Ramos (cell line): ENCODE measurements around the gene CEP57L1.

Experiments
- in situ Hi-C: fragments of 300-500 bp; cut with MboI; formaldehyde crosslinking; loops from one replicate; pipeline ENCODE4 v1.14.3; 2022; ENCODE audit warnings: low sequenced_read_pairs; ENCODE audit not compliant: unreplicated experiment

The CEP57L1 gene

DNA sequence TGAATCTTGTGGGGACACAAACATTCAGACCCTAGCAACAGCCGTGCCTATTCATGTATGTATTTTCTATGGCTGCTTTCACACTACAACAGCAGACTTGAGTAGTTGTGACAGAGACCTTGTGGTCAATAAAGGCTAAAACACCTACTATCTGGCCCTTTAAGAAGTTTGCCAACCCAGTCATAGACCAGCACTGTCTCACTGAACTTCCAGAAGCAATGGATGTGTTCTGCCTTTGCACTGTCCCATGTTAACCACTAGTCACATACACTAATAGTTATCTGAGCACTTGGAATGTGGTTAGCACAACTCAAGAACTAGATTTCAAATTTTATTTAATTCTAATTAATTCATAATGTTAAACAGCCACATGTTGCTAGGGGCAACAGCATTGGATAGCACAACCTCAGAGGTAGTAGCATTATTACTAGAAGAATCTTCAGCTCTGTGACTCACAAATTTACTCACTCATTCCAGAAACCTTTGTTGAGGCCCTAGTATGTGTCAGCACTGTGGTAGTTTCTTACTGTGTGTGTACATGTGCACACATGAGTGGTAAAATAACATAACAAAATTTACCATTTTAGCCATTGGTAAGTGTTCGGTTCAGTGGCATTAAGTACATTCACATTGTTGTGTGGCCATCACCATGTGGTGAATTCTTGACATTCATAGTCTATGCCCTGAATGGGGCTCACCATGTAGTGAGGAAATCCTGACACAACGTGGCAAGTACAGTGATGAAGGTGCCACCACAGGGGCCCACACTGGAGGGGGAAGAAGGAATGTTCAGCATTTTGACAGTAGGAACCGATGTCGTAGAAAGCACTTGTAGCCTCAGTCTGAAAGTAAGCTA lies 107.3 kb downstream of the CEP57L1 start:
- in situ Hi-C loops: no loop called here

DNA sequence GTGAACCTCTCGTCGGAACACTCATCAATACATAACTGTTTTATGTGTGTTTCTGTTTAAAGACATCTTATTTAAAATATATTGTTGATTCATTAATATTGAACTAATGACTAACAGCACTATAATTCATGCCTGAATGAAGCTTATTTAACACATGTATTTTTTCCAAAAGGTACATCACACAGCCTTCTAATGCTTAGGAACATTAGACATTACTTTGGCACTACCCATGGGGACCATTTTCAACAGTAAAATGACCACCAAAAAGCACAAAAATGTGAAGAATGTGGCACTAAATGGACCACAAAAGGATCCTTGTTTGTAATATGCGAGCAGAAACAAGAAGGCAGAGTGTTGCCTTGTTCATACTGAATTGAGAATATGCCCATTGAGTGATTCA lies 109.2 kb downstream of the CEP57L1 start:
- in situ Hi-C loops: no loop called here

DNA sequence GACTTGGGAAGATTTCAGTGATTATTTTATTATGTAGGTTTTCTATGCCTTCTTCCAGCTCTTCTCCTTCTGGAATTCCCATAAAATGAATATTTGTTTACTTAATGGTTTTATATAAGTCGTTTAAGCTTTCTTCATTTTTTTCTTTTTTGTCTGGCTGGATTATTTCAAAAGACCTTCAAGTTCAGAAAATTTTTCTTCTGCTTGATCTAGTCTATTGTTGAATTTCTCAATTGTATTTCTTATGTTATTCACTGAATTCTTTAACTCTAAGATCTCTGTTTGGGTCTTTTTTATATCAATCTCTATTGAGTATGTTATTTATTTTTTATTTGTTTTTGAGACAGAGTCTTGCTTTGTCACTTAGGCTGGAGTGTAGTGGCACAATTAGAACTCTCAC lies 117.4 kb downstream of the CEP57L1 start:
- in situ Hi-C loops: no loop called here
